RWPE1 (cell line): Measurements from ENCODE around the gene G2E3.
"Not testable (repeated sequence)": the region's sequence is repeated elsewhere in the genome, so short reads cannot be mapped to it uniquely, and the experiment has no call there.

Source experiments
- CTCF ChIA-PET: fragments of 350-600 bp; sonication (Branson Sonifier 250); formaldehyde crosslinking; extraction: SDS; loops from one replicate; lab custom pipeline; 2021; lab: Yijun Ruan, JAX
- POLR2A ChIA-PET: fragments of 400-600 bp; formaldehyde crosslinking; extraction: SDS; loops from one replicate; lab custom pipeline; 2020; ENCODE audit warnings: antibody characterized with exemption; ENCODE audit not compliant: low non-redundant PET; lab: Yijun Ruan, JAX
- DNase-seq: peaks from one replicate; pipeline ENCODE4 v3.0.0; 2012; ENCODE audit warnings: low spot score
- H3K27ac ChIP-seq: fragments of 450-650 bp; 2 replicates; pipeline ENCODE4 v1.5.1; 2017
- CTCF ChIP-seq: fragments of 450-650 bp; conservative IDR thresholded peaks from 2 replicates; pipeline ENCODE4 v1.5.1; 2017; ENCODE audit warnings: low read depth, mild to moderate bottlenecking

The G2E3 gene

DNA sequence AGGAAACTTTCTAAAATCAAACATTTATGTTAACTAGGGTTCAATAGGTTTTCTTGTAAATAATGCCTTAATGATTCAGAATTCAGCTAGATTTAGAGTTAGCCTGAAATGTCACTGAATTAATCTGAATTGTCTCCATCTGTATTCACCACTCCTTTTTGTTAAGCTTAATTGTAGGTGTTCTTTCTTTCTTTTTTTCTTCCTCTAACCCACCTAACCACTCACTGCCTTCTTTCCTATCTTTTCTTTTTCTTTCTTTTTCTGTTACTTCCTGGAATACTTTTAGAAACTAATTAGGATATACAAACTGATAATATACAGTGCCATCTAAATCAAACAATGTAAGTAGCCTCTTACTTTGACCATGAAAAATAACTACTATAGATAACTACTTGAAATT is 29.9 kb downstream of the G2E3 start:
- ChIA-PET POLR2A (no interaction called here), CTCF (interaction anchor here (0.5 kb wide), 1 partner anchor 81 kb away, joined by 3 read pairs; no protein-coding TSS in a partner anchor)
- H3K27ac ChIP-seq, result no peak overlapping the region
- DNase-seq, result no peak
- TF ChIP-seq CTCF, result no peak

DNA sequence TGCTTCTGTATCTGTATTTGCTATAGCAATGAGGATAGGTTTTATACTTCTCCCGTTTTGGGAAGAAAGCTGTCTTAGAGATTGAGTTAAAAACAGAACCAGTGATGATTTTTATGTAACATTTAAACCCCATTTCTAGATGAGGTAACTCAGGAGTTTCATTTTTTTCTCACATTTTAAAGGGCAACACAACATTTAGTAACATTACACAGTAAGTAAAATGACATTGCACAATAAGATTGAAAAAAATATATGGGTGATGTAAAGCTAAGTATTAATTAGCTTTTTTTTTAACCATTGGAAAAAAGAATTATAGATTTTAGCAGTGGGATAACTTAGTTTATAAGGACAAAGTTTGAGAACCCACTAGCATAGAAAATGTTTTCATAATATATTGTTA is 38.0 kb downstream of the G2E3 start:
- POLR2A ChIA-PET, result no interaction called here
- no peak for DNase-seq
- H3K27ac ChIP-seq, result no peak overlapping the region
- no peak for TF ChIP-seq CTCF
- CTCF ChIA-PET, result no interaction called here

GRCh38 chr14:30597504-30597903 is 38.5 kb downstream of the G2E3 start:
- no peak for TF ChIP-seq CTCF
- CTCF ChIA-PET, result no interaction called here
- no peak for DNase-seq
- no peak overlapping the region for H3K27ac ChIP-seq
- POLR2A ChIA-PET, result no interaction called here

GRCh38 chr14:30600922-30601918 is 42.3 kb downstream of the G2E3 start:
- TF ChIP-seq CTCF, result no peak
- ChIA-PET CTCF (interaction anchor here (0.6 kb wide), 1 partner anchor 133 kb away, joined by 3 read pairs; no protein-coding TSS in a partner anchor), POLR2A (no interaction called here)
- H3K27ac ChIP-seq, result no peak overlapping the region
- DNase-seq, result no peak

- POLR2A ChIA-PET, result no interaction called here
- no peak overlapping the region for H3K27ac ChIP-seq
- no peak for TF ChIP-seq CTCF
- CTCF ChIA-PET, result no interaction called here
- DNase-seq, result no peak
These were observed 44.4 kb downstream of the G2E3 start for GRCh38 chr14:30603402-30603801.

GRCh38 chr14:30604696-30605095 is 45.7 kb downstream of the G2E3 start:
- H3K27ac ChIP-seq, CTCF ChIA-PET, POLR2A ChIA-PET, DNase-seq: not testable (repeated sequence)
